ENCODE data around the gene PAQR5.

DNA sequence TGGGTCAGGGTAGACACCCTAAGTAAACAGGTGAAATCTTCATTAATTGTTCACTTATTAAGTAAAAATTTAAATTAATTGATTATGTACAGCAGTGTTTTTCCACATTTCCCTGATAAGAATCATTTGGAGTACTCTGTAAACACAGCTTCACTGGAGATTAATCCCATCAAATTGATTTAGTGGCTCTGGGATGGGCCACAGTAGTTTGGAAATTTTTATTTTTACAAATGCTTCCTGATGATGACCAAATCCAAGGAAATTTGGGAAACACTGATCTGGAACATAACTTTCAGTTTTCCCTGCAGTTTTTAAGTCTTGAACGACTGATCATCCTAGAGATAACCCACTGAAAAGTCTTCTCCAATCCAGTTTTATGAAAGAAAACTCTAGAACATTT lies 135.1 kb downstream of the PAQR5 start:
- TF ChIP-seq CTCF (IDR thresholded peaks at IDR 0.05), result no peak
- no peak for TF ChIP-seq POLR2A (IDR thresholded peaks at IDR 0.05)
- TF ChIP-seq EP300 (IDR thresholded peaks at IDR 0.05), result no peak
